ENCODE measurements around the gene RETREG1. TPM values are rescaled to one million over a fixed set of nuclear protein-coding genes. Genes with fewer than 3 reads are reported as not detected.

Gene RETREG1
- total and polyA plus RNA-seq, 2 donors (not counting 3 experiments of a cell fraction or from before 2014, with no cell fraction given), result 0.46 TPM; not detected in 1

DNA sequence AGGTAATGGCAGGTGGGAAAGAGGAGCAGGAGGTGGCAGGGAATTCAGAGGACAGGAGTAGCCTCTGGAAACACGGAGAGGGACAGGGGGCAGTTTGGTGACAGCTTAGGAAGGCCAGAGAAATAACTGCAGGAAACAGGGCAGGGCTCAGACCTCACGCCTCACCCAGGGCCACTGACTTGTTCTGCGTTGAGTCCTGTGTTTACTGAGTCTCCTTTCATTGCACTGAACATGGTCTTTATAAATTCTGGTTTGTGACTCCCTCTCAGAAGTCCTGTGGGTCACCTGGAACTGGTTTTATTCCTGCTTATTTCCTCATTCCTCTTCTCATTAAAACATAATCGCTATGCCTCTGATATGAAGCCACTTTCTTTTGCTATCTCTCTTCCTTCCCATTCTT lies 96.0 kb downstream of the RETREG1 start:
- Histone ChIP-seq H3K9me1 (replicated peaks; ENCODE audit: control insufficient read depth, extremely low read depth, insufficient read depth, low read length) (no peaks in the 10 kb centered on the region), H3K27me3 (ENCODE audit: control insufficient read depth in 2 of 2, insufficient read depth in 2 of 2, low read length in 2 of 2) (peaks cover 0 to 4% of the 10 kb centered on the region in 2 experiments), H3K4me1 (ENCODE audit: control insufficient read depth, extremely low read depth, insufficient read depth, low read length) (no peaks in the 10 kb centered on the region), H3K79me2 (ENCODE audit: control insufficient read depth, insufficient read depth, low read length) (no peaks in the 10 kb centered on the region), H3K4me2 (ENCODE audit: insufficient read depth, low read length) (no peak overlapping the region), H3K36me3 (ENCODE audit: control insufficient read depth in 2 of 2, extremely low read depth in 1 of 2, insufficient read depth in 2 of 2, low read length in 2 of 2) (no peaks in the 10 kb centered on the region), H3K4me3 (replicated peaks in 1 of 3; ENCODE audit: insufficient read depth in 1 of 3, low read depth in 1 of 3, low read length in 3 of 3) (no peak overlapping the region), H3K9ac (replicated peaks; ENCODE audit: extremely low read depth, insufficient read depth, low read length) (no peak overlapping the region), H3K27ac (ENCODE audit: insufficient read depth, low read depth, low read length) (no peak overlapping the region), H3K9me3 (replicated peaks; ENCODE audit: control insufficient read depth, insufficient read depth, low read length) (no peaks in the 10 kb centered on the region), H4K20me1 (replicated peaks; ENCODE audit: control insufficient read depth, extremely low read depth, insufficient read depth, low read length) (no peaks in the 10 kb centered on the region), H2AFZ (ENCODE audit: low read depth, low read length) (no peak overlapping the region)
- ChIA-PET CTCF (interaction anchor here (0.8 kb wide), 1 partner anchor 32 kb away, joined by 3 read pairs; no protein-coding TSS in a partner anchor), POLR2A (no interaction called here)
- no peak for FAIRE-seq
- TF ChIP-seq POLR2AphosphoS5 (IDR thresholded peaks at IDR 0.05; ENCODE audit: insufficient read depth, low read depth, low read length) (no peak), MYC (IDR thresholded peaks at IDR 0.05; ENCODE audit: low read depth, low read length) (no peak), FOS (IDR thresholded peaks at IDR 0.05; ENCODE audit: borderline replicate concordance, insufficient read depth, low read length) (no peak), GATA2 (IDR thresholded peaks at IDR 0.05; ENCODE audit: insufficient read depth, insufficient read length, low read depth, low read length) (no peak), CTCF (IDR thresholded peaks at IDR 0.05; ENCODE audit: extremely low read depth in 1 of 2, insufficient read depth in 1 of 2, low read depth in 1 of 2, low read length in 2 of 2) (no peak), JUN (IDR thresholded peaks at IDR 0.05; ENCODE audit: borderline replicate concordance, insufficient read depth, insufficient read length, low read depth) (no peak), POLR2A (IDR thresholded peaks at IDR 0.05; ENCODE audit: low read depth, low read length) (no peak), EZH2 (IDR thresholded peaks at IDR 0.05; ENCODE audit: borderline replicate concordance, low read depth, low read length, severe bottlenecking) (no peak)
- TF ChIP-seq, protein P1, sequence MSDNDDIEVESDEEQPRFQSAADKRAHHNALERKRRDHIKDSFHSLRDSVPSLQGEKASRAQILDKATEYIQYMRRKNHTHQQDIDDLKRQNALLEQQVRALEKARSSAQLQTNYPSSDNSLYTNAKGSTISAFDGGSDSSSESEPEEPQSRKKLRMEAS (IDR thresholded peaks at IDR 0.05; ENCODE audit: insufficient read depth, insufficient read length), result no peak
- intact Hi-C loops (cut with micrococcal nuclease), result no loop called here
- BruUV-seq (replicated peaks), result no TSS peak
- dilution Hi-C loops (cut with MboI; ENCODE audit: extremely low pct_ligation_motif_present, low sequenced_read_pairs), result no loop called here
- DNase-seq (ENCODE audit: low read depth, low spot score), result no peak
